Fibroblast of gingiva (primary cell): Measurements from ENCODE around the gene DMWD.

Source experiments
- DNase-seq: peaks from one replicate; pipeline ENCODE4 v3.0.0-alpha.2; 2011; ENCODE audit warnings: low read depth

DMWD gene

GRCh38 chr19:45792470-45793177, at the start of gene DMWD:
TSS of gene DMWD (minus strand) at chr19:45792845. CDS start at chr19:45792756, 89 bp downstream.
- peak; percentile 98 for DNase-seq

GRCh38 chr19:45842198-45842597, 49.6 kb upstream of the DMWD start:
- DNase-seq = no peak

GRCh38 chr19:45834970-45835369, 42.3 kb upstream of the DMWD start:
- no peak for DNase-seq

GRCh38 chr19:45828945-45829344, 36.3 kb upstream of the DMWD start:
- DNase-seq = no peak

- DNase-seq = no peak
Observed at GRCh38 chr19:45828523-45828922, 35.9 kb upstream of the DMWD start.

- no peak for DNase-seq
Observed at GRCh38 chr19:45827459-45828093, 34.9 kb upstream of the DMWD start.

GRCh38 chr19:45826934-45827333, 34.3 kb upstream of the DMWD start:
- no peak for DNase-seq

- peak; percentile 0 for DNase-seq
Observed at GRCh38 chr19:45825917-45826893, 33.6 kb upstream of the DMWD start.

- DNase-seq = no peak
Observed at GRCh38 chr19:45825263-45825605, 32.6 kb upstream of the DMWD start.

GRCh38 chr19:45824531-45825262, 32.1 kb upstream of the DMWD start:
- no peak for DNase-seq

GRCh38 chr19:45824041-45824471, 31.4 kb upstream of the DMWD start:
- DNase-seq = no peak

- no peak for DNase-seq
Observed at GRCh38 chr19:45823182-45823581, 30.5 kb upstream of the DMWD start.

- no peak for DNase-seq
Observed at GRCh38 chr19:45822716-45823115, 30.1 kb upstream of the DMWD start.

- DNase-seq = no peak
Observed at GRCh38 chr19:45821570-45821969, 28.9 kb upstream of the DMWD start.

GRCh38 chr19:45821103-45821521, 28.5 kb upstream of the DMWD start:
- no peak for DNase-seq

- no peak for DNase-seq
Observed at GRCh38 chr19:45820413-45821102, 27.9 kb upstream of the DMWD start.

GRCh38 chr19:45819769-45820168, 27.1 kb upstream of the DMWD start:
- no peak for DNase-seq

- no peak for DNase-seq
Observed at GRCh38 chr19:45817725-45818301, 25.2 kb upstream of the DMWD start.

GRCh38 chr19:45817010-45817724, 24.5 kb upstream of the DMWD start:
- DNase-seq = peak; percentile 87
